HFFc6 (cell line): ENCODE results near the gene CHD1L. TPM values are rescaled to one million over a fixed set of nuclear protein-coding genes. Genes with fewer than 3 reads are reported as not detected.

Experiments
- DNase-seq: peaks from one replicate; pipeline ENCODE4 v3.0.0-alpha.2; 2018
- H3K27ac Mint-ChIP-seq: 2 replicates; pipeline ENCODE4 v1.8.0; 2020; ENCODE audit warnings: mild to moderate bottlenecking, mixed read lengths
- H3K27me3 Mint-ChIP-seq: 2 replicates; pipeline ENCODE4 v1.8.0; 2021; ENCODE audit warnings: mild to moderate bottlenecking, moderate library complexity, mixed read lengths; ENCODE audit not compliant: insufficient read depth
- H3K36me3 Mint-ChIP-seq: 2 replicates; pipeline ENCODE4 v1.8.0; 2021; ENCODE audit warnings: low read depth, mixed read lengths
- H3K4me1 Mint-ChIP-seq: 2 replicates; pipeline ENCODE4 v1.8.0; 2020; ENCODE audit warnings: low read depth, mixed read lengths
- H3K4me3 Mint-ChIP-seq: 2 replicates; pipeline ENCODE4 v1.8.0; 2020; ENCODE audit warnings: mild to moderate bottlenecking, moderate library complexity, mixed read lengths
- H3K9me3 Mint-ChIP-seq: 2 replicates; pipeline ENCODE4 v1.8.0; 2020; ENCODE audit warnings: mild to moderate bottlenecking, mixed read lengths
- CTCF ChIP-seq: fragments of 200-600 bp; sonication (generic); IDR thresholded peaks from 2 replicates; pipeline ENCODE4 v1.5.0; 2021; ENCODE audit warnings: antibody characterized with exemption, mild to moderate bottlenecking
- total RNA-seq, 6 experiments: library from RNA; stranded (reverse); fragmentation: NEBNext Ultra II Directional; extraction: Animal tissue kit (Norgen Biotek cat#: 25700); gene quantifications; 2 replicates in 1 of 6; 3 replicates in 5 of 6; pipeline ENCODE4 v1.2.3, GENCODE V29; 2021

The CHD1L gene
- total RNA-seq, 6 experiments from 2014 or later = 34.4 to 43.2 (median 38.0) TPM

- peaks cover 6% of the 10 kb centered on the region for H3K4me1 Mint-ChIP-seq
- TF ChIP-seq CTCF = no peak
- no peak for DNase-seq
- no peak overlapping the region for H3K4me3 Mint-ChIP-seq
- no peaks in the 10 kb centered on the region for H3K9me3 Mint-ChIP-seq
- no peak overlapping the region for H3K27ac Mint-ChIP-seq
- no peaks in the 10 kb centered on the region for H3K36me3 Mint-ChIP-seq
- H3K27me3 Mint-ChIP-seq = no peaks in the 10 kb centered on the region
Measured at GRCh38 chr1:147207192-147207591, 35.3 kb upstream of the CHD1L start.

GRCh38 chr1:147208619-147209018 is 33.9 kb upstream of the CHD1L start:
- H3K36me3 Mint-ChIP-seq = no peaks in the 10 kb centered on the region
- TF ChIP-seq CTCF = no peak
- H3K9me3 Mint-ChIP-seq = no peaks in the 10 kb centered on the region
- H3K27me3 Mint-ChIP-seq = no peaks in the 10 kb centered on the region
- H3K4me1 Mint-ChIP-seq = no peaks in the 10 kb centered on the region
- no peak for DNase-seq
- no peak overlapping the region for H3K4me3 Mint-ChIP-seq
- no peak overlapping the region for H3K27ac Mint-ChIP-seq

GRCh38 chr1:147209825-147210821 is 32.4 kb upstream of the CHD1L start:
- Mint-ChIP-seq H3K27ac (no peak overlapping the region), H3K4me1 (peaks cover 7% of the 10 kb centered on the region), H3K27me3 (no peaks in the 10 kb centered on the region), H3K36me3 (no peaks in the 10 kb centered on the region), H3K4me3 (no peak overlapping the region), H3K9me3 (no peaks in the 10 kb centered on the region)
- TF ChIP-seq CTCF = no peak
- no peak for DNase-seq

GRCh38 chr1:147210987-147211386 is 31.5 kb upstream of the CHD1L start:
- Mint-ChIP-seq H3K27ac (no peak overlapping the region), H3K4me3 (no peak overlapping the region), H3K4me1 (peaks cover 7% of the 10 kb centered on the region), H3K27me3 (no peaks in the 10 kb centered on the region; the same call in 1 of the 2 replicates), H3K36me3 (no peaks in the 10 kb centered on the region), H3K9me3 (no peaks in the 10 kb centered on the region)
- no peak for DNase-seq
- no peak for TF ChIP-seq CTCF

- Mint-ChIP-seq H3K36me3 (no peaks in the 10 kb centered on the region), H3K4me1 (peaks cover 7% of the 10 kb centered on the region), H3K27ac (no peak overlapping the region), H3K4me3 (no peak overlapping the region), H3K9me3 (no peaks in the 10 kb centered on the region), H3K27me3 (no peaks in the 10 kb centered on the region; the same call in 1 of the 2 replicates)
- no peak for TF ChIP-seq CTCF
- no peak for DNase-seq
Measured at GRCh38 chr1:147211577-147211976, 30.9 kb upstream of the CHD1L start.
